Tibial nerve (tissue), 4 donors: Measurements from ENCODE around the gene EPAS1. TPM values are rescaled to one million over a fixed set of nuclear protein-coding genes. Genes with fewer than 3 reads are reported as not detected.

ENCODE experiments used
- DNase-seq, 2 donors: peaks; one replicate each; pipeline ENCODE4 v3.0.0-alpha.2; 2019; ENCODE audit warnings: low spot score in 2 of 2
- H3K27ac ChIP-seq, 4 donors: fragments of 200-600 bp; sonication (generic) in 3 of 4; one replicate each; pipeline ENCODE4 v1.5.1; 2017 to 2019; ENCODE audit warnings: mild to moderate bottlenecking in 1 of 4
- H3K27me3 ChIP-seq, 2 donors: fragments of 200-600 bp; sonication (generic) in 1 of 2; one replicate each; pipeline versions ENCODE4 v1.5.1 to v1.6.0; 2017 to 2019
- H3K36me3 ChIP-seq, 3 donors: fragments of 200-600 bp; sonication (generic); one replicate each; pipeline ENCODE4 v1.5.1; 2018 to 2019
- H3K4me1 ChIP-seq, 4 donors: fragments of 200-600 bp; sonication (generic) in 3 of 4; one replicate each; pipeline ENCODE4 v1.5.1; 2017 to 2019
- H3K4me3 ChIP-seq, 4 donors: fragments of 200-600 bp; sonication (generic) in 3 of 4; one replicate each; pipeline ENCODE4 v1.5.1; 2017 to 2019; ENCODE audit warnings: mild to moderate bottlenecking in 1 of 4, moderate library complexity in 1 of 4
- H3K9me3 ChIP-seq, 4 donors: fragments of 200-600 bp; sonication (generic) in 3 of 4; one replicate each; pipeline ENCODE4 v1.5.1; 2017 to 2019
- EP300 ChIP-seq, 2 donors: sonication (generic); formaldehyde crosslinking; IDR thresholded peaks; one replicate each; pipeline ENCODE4 v1.6.1; 2017; ENCODE audit warnings: antibody characterized with exemption in 2 of 2, mild to moderate bottlenecking in 1 of 2
- POLR2A ChIP-seq, 2 donors: fragments of 450-650 bp; IDR thresholded peaks; one replicate each; pipeline ENCODE4 v1.6.1; 2017; ENCODE audit warnings: antibody characterized with exemption in 2 of 2, mild to moderate bottlenecking in 2 of 2, moderate library complexity in 2 of 2
- WGBS, 2 donors: methylation state at CpG; one replicate each; pipeline ENCODE4 v1.1.5; 2018; 5-methylcytosine and 5-hydroxymethylcytosine counted together
- total RNA-seq, 4 donors: library from RNA; depleted of rRNA; stranded (reverse); fragments of >200 nt; gene quantifications; one replicate each; pipeline ENCODE4 v1.1.0, GENCODE V29; 2016
- TF ChIP-seq, protein P1 (sequence below), 5 experiments: fragments of 200-600 bp in 3 of 5; fragments of 450-650 bp in 2 of 5; sonication (generic) in 3 of 5; IDR thresholded peaks; one replicate each; pipeline ENCODE4 v1.5.1; 2016 to 2019; ENCODE audit warnings: antibody characterized with exemption in 5 of 5, mild to moderate bottlenecking in 3 of 5, moderate library complexity in 2 of 5

EPAS1 gene
- total RNA-seq, 4 donors from 2014 or later, result 110 to 451 (median 231) TPM

DNA sequence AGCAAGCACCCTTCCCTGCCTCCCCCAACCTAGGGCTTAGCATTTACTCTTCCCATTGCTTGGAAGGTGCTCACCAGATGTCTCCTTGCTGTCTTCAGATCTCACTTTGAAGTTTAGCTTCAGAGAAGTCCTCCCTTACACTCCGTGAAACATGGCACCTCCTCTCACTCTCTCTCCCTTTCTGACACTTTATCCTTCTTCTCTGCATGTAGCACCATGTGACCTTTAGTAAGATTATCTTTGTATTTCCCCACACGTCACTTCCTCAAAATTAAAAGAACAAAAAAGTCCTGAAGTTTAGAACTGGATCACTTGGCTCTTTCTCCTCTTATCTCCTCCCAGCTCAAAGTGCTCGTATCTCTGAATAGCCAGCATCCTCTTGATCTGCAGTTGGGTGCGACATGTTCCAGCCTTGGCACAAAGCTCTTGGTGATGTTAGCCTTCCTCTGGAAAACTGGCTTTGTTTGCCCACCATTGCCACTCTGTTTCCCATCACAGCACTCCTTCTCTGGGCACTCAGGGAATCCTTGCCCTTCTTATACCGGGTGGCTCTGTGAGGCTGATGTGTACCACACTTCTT, 40.6 kb upstream of the EPAS1 start:
- TF ChIP-seq, protein P1, sequence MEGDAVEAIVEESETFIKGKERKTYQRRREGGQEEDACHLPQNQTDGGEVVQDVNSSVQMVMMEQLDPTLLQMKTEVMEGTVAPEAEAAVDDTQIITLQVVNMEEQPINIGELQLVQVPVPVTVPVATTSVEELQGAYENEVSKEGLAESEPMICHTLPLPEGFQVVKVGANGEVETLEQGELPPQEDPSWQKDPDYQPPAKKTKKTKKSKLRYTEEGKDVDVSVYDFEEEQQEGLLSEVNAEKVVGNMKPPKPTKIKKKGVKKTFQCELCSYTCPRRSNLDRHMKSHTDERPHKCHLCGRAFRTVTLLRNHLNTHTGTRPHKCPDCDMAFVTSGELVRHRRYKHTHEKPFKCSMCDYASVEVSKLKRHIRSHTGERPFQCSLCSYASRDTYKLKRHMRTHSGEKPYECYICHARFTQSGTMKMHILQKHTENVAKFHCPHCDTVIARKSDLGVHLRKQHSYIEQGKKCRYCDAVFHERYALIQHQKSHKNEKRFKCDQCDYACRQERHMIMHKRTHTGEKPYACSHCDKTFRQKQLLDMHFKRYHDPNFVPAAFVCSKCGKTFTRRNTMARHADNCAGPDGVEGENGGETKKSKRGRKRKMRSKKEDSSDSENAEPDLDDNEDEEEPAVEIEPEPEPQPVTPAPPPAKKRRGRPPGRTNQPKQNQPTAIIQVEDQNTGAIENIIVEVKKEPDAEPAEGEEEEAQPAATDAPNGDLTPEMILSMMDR (IDR thresholded peaks at IDR 0.05), result no peak
- TF ChIP-seq EP300 (IDR thresholded peaks at IDR 0.05), result no peak
- no peak for TF ChIP-seq POLR2A (IDR thresholded peaks at IDR 0.05)
- DNase-seq, result no peak
- no peaks in the 10 kb centered on the region for H3K9me3 ChIP-seq
- no peak overlapping the region for H3K4me3 ChIP-seq
- H3K27me3 ChIP-seq, result no peaks in the 10 kb centered on the region
- no peak overlapping the region for H3K27ac ChIP-seq
- WGBS, 2 donors, result 72 to 76% methylated on average over 5 of the region's 5 CpGs
- no peaks in the 10 kb centered on the region for H3K36me3 ChIP-seq
- peaks cover 0 to 17% (median 0%) of the 10 kb centered on the region in 4 donors for H3K4me1 ChIP-seq

DNA sequence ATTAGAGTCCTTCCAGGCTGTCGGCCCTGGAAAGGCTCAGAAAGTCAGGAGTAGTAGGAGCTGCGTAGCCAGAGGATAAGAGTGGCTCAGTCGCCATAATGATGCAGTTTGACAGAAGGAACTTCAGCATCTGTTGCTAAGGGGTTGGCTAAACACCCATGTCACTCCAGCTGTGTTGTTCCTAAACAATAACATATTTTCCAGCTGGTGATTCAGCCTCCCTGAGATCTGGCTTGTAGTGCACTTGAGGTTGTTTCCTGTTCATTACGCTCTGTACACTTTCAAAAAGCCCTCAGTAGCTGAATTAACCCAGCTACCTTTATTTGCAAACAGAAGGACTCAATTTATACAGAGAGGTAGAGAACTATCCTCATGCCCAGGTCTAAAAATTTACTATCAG, 39.7 kb upstream of the EPAS1 start:
- Histone ChIP-seq H3K9me3 (no peaks in the 10 kb centered on the region), H3K4me3 (no peak overlapping the region), H3K27ac (peak overlapping the region in 1 of 4 donors; percentile 4), H3K4me1 (peaks cover 0 to 17% (median 0%) of the 10 kb centered on the region in 4 donors), H3K36me3 (no peaks in the 10 kb centered on the region), H3K27me3 (no peaks in the 10 kb centered on the region)
- no peak for TF ChIP-seq POLR2A (IDR thresholded peaks at IDR 0.05)
- peak in 1 of 2 donors; percentile 30 for TF ChIP-seq EP300 (IDR thresholded peaks at IDR 0.05)
- DNase-seq, result no peak
- 41 to 66% methylated on average over 4 of the region's 4 CpGs for WGBS, 2 donors

DNA sequence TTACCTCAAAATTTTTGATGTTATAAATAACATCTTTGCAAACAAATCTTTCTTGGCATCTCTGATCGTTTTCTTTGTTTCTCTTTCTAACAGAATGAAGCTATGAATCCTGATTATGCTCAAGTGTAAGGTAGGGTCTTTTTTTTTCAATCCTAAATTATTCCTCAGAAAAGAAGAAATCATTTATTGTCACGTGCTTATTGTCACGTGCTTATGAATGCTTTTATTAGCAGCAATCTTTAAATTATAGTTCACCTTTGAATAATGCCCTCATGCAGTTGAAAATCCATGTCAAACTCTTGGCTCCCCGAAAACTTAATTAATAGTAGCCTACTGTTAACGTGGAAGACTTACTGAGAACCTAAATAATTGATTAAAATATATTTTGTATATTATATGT, 39.2 kb upstream of the EPAS1 start:
- H3K36me3 ChIP-seq, result no peaks in the 10 kb centered on the region
- WGBS, 2 donors, result 65 to 69% methylated on average over 5 of the region's 5 CpGs
- H3K9me3 ChIP-seq, result no peaks in the 10 kb centered on the region
- H3K4me3 ChIP-seq, result no peak overlapping the region
- H3K27me3 ChIP-seq, result no peaks in the 10 kb centered on the region
- peaks cover 0 to 17% (median 0%) of the 10 kb centered on the region in 4 donors for H3K4me1 ChIP-seq
- H3K27ac ChIP-seq, result no peak overlapping the region
- TF ChIP-seq, protein P1 (IDR thresholded peaks at IDR 0.05), result no peak
- TF ChIP-seq POLR2A (IDR thresholded peaks at IDR 0.05) (no peak), EP300 (IDR thresholded peaks at IDR 0.05) (no peak)
- DNase-seq, result no peak

DNA sequence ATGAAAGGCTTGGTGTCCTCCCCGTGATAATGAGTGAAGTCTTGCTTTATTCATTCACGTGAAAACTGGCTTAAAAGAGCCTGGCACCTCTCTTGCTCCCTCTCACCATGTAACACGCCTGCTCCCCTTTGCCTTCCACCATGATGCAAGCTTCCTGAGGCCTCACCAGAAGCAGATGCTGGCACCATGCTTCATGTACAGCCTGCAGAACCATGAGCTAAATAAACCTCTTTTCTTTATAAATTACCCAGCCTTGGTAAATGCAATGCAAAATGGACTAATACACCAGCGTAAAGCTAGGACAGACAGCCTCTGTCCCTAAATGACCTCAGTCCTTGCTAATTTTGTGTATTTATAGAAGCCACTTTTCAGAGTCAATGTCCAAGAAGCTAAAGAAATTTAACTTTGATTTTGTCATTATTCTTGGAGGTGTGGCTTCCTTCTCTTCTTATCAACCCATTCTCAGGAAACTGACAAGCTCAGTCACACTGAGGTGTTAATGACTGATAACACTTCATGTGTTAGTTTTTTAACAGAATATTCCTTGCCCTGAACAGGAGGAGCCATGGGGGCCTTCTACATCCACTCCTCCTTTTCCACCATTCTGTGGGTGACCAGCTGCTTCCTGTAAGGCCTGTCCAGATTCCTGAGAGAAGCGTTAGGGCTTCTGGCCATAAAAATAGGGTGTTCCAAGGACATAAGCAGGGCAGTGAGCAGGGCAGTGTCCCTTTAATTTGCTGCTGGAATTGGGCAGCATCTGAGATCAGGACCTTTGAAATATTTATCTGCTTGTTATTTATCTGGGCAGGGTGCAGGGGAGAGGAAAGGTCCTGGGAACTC, 38.0 kb upstream of the EPAS1 start:
- Histone ChIP-seq H3K27me3 (no peaks in the 10 kb centered on the region), H3K4me3 (no peak overlapping the region), H3K9me3 (no peaks in the 10 kb centered on the region), H3K4me1 (peaks cover 0 to 17% (median 0%) of the 10 kb centered on the region in 4 donors), H3K27ac (no peak overlapping the region), H3K36me3 (no peaks in the 10 kb centered on the region)
- WGBS, 2 donors, result 75 to 76% methylated on average over 5 of the region's 5 CpGs
- DNase-seq, result no peak
- TF ChIP-seq, protein P1 (IDR thresholded peaks at IDR 0.05), result no peak
- TF ChIP-seq POLR2A (IDR thresholded peaks at IDR 0.05) (no peak), EP300 (IDR thresholded peaks at IDR 0.05) (no peak)

DNA sequence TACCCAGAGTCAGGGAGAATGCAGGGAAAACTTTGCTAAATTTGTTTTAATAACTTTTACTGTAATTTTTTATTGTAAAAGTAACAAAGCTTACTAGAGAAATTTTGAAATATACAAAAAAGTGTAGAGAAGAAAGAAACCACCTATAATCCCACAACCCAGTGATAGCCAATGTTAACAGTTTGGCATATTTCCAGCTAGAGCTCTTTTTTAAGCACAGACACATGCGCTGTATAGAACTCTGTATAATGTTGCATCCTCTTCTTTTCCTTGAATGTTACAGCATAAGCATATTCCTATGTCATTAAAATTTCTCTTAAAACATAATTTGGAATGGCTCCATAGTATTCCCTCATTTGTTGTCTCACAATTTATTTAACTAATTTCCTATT, 37.4 kb upstream of the EPAS1 start:
- Histone ChIP-seq H3K36me3 (no peaks in the 10 kb centered on the region), H3K4me1 (peaks cover 0 to 17% (median 0%) of the 10 kb centered on the region in 4 donors), H3K27me3 (no peaks in the 10 kb centered on the region), H3K27ac (no peak overlapping the region), H3K9me3 (no peaks in the 10 kb centered on the region), H3K4me3 (no peak overlapping the region)
- WGBS, 2 donors, result 45 to 75% methylated on average over 1 of the region's 1 CpG
- no peak for DNase-seq
- TF ChIP-seq POLR2A (IDR thresholded peaks at IDR 0.05) (no peak), EP300 (IDR thresholded peaks at IDR 0.05) (no peak)
- TF ChIP-seq, protein P1 (IDR thresholded peaks at IDR 0.05), result no peak
